ENCODE results near the gene RGS11. TPM values are rescaled to one million over a fixed set of nuclear protein-coding genes. Genes with fewer than 3 reads are reported as not detected.
"Not testable (repeated sequence)": the region's sequence is repeated elsewhere in the genome, so short reads cannot be mapped to it uniquely, and the experiment has no call there.

The RGS11 gene
- total and polyA plus RNA-seq, 2 donors (not counting 1 experiment from before 2014, with no cell fraction given), result 1.1 to 6.3 TPM

DNA sequence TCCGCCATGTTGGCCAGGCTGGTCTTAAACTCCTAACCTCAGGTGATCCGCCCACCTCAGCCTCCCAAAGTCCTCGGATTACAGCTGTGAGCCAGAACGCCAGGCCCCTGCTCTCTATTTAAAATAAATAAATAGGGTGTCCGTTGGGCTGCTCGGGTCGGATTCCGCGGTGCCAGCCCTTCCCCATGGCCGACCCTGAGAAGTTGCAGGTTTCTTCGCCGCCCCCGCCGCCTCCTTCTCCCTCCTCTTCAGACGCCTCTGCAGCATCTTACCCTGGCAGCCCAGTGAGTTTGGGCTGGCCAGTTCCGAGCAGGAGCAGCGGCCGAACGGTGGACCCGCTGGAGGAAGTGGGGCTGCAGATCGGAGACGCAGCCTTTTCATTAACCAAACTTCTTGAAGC lies 44.8 kb downstream of the RGS11 start:
- peaks cover 3% of the 10 kb centered on the region for H3K4me1 ChIP-seq (ENCODE audit: control insufficient read depth, extremely low read depth, insufficient read depth, low read length)
- no peak overlapping the region for H3K27ac ChIP-seq (ENCODE audit: insufficient read depth, low read length)
- H3K9ac ChIP-seq (ENCODE audit: insufficient read depth, low read length), result no peak overlapping the region
- no peak for DNase-seq (ENCODE audit: low read depth in 2 of 2)
- H3K4me2 ChIP-seq (ENCODE audit: extremely low read depth, insufficient read depth, low read length), result no peak overlapping the region
- no peaks in the 10 kb centered on the region for H4K20me1 ChIP-seq (ENCODE audit: control insufficient read depth, extremely low read depth, insufficient read depth, low read length)
- H3K4me3 ChIP-seq (replicated peaks in 1 of 4; ENCODE audit: control extremely low read depth in 1 of 4, insufficient read depth in 1 of 4, low read depth in 3 of 4, low read length in 4 of 4), result no peak overlapping the region
- no peaks in the 10 kb centered on the region for H3K9me3 ChIP-seq (ENCODE audit: control insufficient read depth, insufficient read depth, low read depth, low read length)
- no peak for TF ChIP-seq EZH2 (IDR thresholded peaks at IDR 0.05; ENCODE audit: low read length, missing control alignments)
- TF ChIP-seq, protein P1, sequence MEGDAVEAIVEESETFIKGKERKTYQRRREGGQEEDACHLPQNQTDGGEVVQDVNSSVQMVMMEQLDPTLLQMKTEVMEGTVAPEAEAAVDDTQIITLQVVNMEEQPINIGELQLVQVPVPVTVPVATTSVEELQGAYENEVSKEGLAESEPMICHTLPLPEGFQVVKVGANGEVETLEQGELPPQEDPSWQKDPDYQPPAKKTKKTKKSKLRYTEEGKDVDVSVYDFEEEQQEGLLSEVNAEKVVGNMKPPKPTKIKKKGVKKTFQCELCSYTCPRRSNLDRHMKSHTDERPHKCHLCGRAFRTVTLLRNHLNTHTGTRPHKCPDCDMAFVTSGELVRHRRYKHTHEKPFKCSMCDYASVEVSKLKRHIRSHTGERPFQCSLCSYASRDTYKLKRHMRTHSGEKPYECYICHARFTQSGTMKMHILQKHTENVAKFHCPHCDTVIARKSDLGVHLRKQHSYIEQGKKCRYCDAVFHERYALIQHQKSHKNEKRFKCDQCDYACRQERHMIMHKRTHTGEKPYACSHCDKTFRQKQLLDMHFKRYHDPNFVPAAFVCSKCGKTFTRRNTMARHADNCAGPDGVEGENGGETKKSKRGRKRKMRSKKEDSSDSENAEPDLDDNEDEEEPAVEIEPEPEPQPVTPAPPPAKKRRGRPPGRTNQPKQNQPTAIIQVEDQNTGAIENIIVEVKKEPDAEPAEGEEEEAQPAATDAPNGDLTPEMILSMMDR (conservative IDR thresholded peaks at IDR 0.05 in 1 of 2, IDR thresholded peaks at IDR 0.05 in 1 of 2; ENCODE audit: low read depth in 1 of 2, low read length in 2 of 2), result no peak
- no peak overlapping the region for H2AFZ ChIP-seq (ENCODE audit: low read length)
- peaks cover 4% of the 10 kb centered on the region for H3K36me3 ChIP-seq (ENCODE audit: control insufficient read depth, insufficient read depth, low read length)
- peaks cover 27% of the 10 kb centered on the region for H3K79me2 ChIP-seq (ENCODE audit: control insufficient read depth, insufficient read depth, low read length)
- no peaks in the 10 kb centered on the region for H3K27me3 ChIP-seq (ENCODE audit: control insufficient read depth, insufficient read depth, low read length)

DNA sequence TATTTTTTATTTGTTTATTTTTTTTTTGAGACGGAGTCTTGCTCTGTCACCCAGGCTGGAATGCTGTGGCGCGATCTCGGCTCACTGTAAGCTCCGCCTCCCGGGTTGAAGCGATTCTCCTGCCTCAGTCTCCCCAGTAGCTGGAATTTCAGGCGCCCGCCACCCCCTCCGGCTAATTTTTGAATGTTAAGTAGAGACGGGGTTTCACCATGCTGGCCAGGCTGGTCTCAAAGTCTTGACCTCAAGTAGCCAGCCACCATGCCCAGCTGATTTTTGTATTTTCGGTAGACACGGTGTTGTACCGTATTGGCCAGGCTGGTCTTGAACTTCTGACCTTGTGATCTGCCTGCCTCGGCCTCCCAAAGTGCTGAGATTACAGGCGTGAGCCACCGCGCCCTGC lies 45.4 kb downstream of the RGS11 start:
- H3K4me2 ChIP-seq (ENCODE audit: extremely low read depth, insufficient read depth, low read length); H3K9me3 ChIP-seq (ENCODE audit: control insufficient read depth, insufficient read depth, low read depth, low read length); H3K36me3 ChIP-seq (ENCODE audit: control insufficient read depth, insufficient read depth, low read length); H3K27ac ChIP-seq (ENCODE audit: insufficient read depth, low read length); H4K20me1 ChIP-seq (ENCODE audit: control insufficient read depth, extremely low read depth, insufficient read depth, low read length); H3K4me3 ChIP-seq (replicated peaks in 1 of 4; ENCODE audit: control extremely low read depth in 1 of 4, insufficient read depth in 1 of 4, low read depth in 3 of 4, low read length in 4 of 4); DNase-seq (ENCODE audit: low read depth in 2 of 2); H3K9ac ChIP-seq (ENCODE audit: insufficient read depth, low read length); H3K27me3 ChIP-seq (ENCODE audit: control insufficient read depth, insufficient read depth, low read length); H2AFZ ChIP-seq (ENCODE audit: low read length); H3K4me1 ChIP-seq (ENCODE audit: control insufficient read depth, extremely low read depth, insufficient read depth, low read length): not testable (repeated sequence)
- H3K79me2 ChIP-seq (ENCODE audit: control insufficient read depth, insufficient read depth, low read length), result peaks cover 30% of the 10 kb centered on the region

DNA sequence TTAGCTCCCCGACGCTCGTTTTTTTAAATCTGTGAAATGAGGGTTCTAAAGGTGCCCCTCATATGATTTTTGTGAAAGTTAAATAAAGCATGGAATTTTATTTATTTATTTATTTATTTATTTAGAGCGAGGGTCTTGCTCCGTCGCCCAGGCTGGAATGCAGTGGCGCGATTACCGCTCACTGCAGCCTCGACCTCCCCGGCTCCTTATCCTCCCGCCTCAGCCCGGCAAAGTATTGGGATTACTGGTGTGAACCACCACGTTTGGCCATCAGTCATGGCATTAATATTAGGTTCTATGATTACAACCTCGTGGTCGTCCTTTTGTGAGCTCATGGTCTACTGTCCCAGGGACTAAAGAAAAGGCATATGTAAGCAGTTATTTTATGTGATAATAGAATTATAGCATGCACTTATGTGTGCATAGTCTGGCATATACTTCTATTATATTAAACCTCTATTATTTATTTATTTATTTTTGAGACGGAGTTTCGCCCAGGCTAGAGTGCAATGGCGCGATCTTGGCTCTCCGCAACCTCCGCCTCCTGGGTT lies 45.9 kb downstream of the RGS11 start:
- Histone ChIP-seq H3K4me1 (ENCODE audit: control insufficient read depth, extremely low read depth, insufficient read depth, low read length) (peaks cover 3% of the 10 kb centered on the region), H3K4me3 (replicated peaks in 1 of 4; ENCODE audit: control extremely low read depth in 1 of 4, insufficient read depth in 1 of 4, low read depth in 3 of 4, low read length in 4 of 4) (peak overlapping the region; percentile 41 to 99 (median 92)), H3K9ac (ENCODE audit: insufficient read depth, low read length) (no peak overlapping the region), H3K9me3 (ENCODE audit: control insufficient read depth, insufficient read depth, low read depth, low read length) (no peaks in the 10 kb centered on the region), H3K4me2 (ENCODE audit: extremely low read depth, insufficient read depth, low read length) (peak overlapping the region; percentile 72), H2AFZ (ENCODE audit: low read length) (peak overlapping the region; percentile 50), H3K79me2 (ENCODE audit: control insufficient read depth, insufficient read depth, low read length) (peaks cover 31% of the 10 kb centered on the region), H3K27ac (ENCODE audit: insufficient read depth, low read length) (no peak overlapping the region), H4K20me1 (ENCODE audit: control insufficient read depth, extremely low read depth, insufficient read depth, low read length) (no peaks in the 10 kb centered on the region), H3K36me3 (ENCODE audit: control insufficient read depth, insufficient read depth, low read length) (peaks cover 7% of the 10 kb centered on the region), H3K27me3 (ENCODE audit: control insufficient read depth, insufficient read depth, low read length) (no peaks in the 10 kb centered on the region)
- no peak for DNase-seq (ENCODE audit: low read depth in 2 of 2)
- TF ChIP-seq EZH2 (IDR thresholded peaks at IDR 0.05; ENCODE audit: low read length, missing control alignments), result no peak
- TF ChIP-seq, protein P1 (conservative IDR thresholded peaks at IDR 0.05 in 1 of 2, IDR thresholded peaks at IDR 0.05 in 1 of 2; ENCODE audit: low read depth in 1 of 2, low read length in 2 of 2), result no peak
